ENCODE results near the gene ITPRID2.

DNA sequence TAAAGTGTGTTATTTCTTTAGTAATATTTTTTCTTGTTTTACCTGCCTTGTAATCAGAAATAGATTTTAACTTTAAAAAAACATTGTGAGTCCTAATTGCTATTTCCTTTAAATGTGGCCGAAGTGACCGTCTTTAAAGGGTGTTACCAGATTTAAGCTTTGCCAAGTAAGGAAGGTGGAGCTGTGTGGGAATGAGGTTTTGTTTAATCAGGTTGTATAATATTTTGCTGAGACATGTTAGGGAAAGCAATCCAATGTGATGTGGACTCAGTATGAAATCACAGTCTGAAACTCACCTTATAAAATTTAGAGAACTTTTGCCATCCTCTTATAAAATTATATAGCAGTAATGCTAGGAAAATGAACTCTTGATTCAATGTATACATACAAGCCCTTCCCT, 32.9 kb upstream of the ITPRID2 start:
- TF ChIP-seq, protein P1, sequence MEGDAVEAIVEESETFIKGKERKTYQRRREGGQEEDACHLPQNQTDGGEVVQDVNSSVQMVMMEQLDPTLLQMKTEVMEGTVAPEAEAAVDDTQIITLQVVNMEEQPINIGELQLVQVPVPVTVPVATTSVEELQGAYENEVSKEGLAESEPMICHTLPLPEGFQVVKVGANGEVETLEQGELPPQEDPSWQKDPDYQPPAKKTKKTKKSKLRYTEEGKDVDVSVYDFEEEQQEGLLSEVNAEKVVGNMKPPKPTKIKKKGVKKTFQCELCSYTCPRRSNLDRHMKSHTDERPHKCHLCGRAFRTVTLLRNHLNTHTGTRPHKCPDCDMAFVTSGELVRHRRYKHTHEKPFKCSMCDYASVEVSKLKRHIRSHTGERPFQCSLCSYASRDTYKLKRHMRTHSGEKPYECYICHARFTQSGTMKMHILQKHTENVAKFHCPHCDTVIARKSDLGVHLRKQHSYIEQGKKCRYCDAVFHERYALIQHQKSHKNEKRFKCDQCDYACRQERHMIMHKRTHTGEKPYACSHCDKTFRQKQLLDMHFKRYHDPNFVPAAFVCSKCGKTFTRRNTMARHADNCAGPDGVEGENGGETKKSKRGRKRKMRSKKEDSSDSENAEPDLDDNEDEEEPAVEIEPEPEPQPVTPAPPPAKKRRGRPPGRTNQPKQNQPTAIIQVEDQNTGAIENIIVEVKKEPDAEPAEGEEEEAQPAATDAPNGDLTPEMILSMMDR (IDR thresholded peaks at IDR 0.05; ENCODE audit: low read length): no peak
- TF ChIP-seq EZH2 (optimal IDR thresholded peaks at IDR 0.05; ENCODE audit: low read depth, low read length): no peak
